NOMO-1 treated with dmso at 0.1 percent for 144 hours (cell line): ENCODE measurements around the gene ADORA1.
A peak's percentile ranks its signal among the peaks of the same experiment; 100 is the strongest.

Source experiments
- DNase-seq: peaks from one replicate; lab custom pipeline; 2025; ENCODE audit not compliant: unreplicated experiment; lab: John Stamatoyannopoulos, UW

ADORA1 gene

GRCh38 chr1:203121186-203122015 lies 6.1 kb upstream of the ADORA1 start:
- DNase-seq = peak; percentile 54

GRCh38 chr1:203122159-203122558 lies 5.4 kb upstream of the ADORA1 start:
- DNase-seq = no peak

GRCh38 chr1:203124011-203124410 lies 3.5 kb upstream of the ADORA1 start:
- no peak for DNase-seq

- no peak for DNase-seq
Observed at GRCh38 chr1:203124546-203125317, 2.8 kb upstream of the ADORA1 start.

GRCh38 chr1:203126151-203126865 lies 1.2 kb upstream of the ADORA1 start:
- DNase-seq = no peak

GRCh38 chr1:203126866-203127665 lies 460 bp upstream of the ADORA1 start:
- DNase-seq = no peak

GRCh38 chr1:203128431-203128715 lies 847 bp downstream of the ADORA1 start:
- no peak for DNase-seq

- DNase-seq = no peak
Observed at GRCh38 chr1:203128716-203129500, 1.4 kb downstream of the ADORA1 start.

GRCh38 chr1:203129501-203130231 lies 2.1 kb downstream of the ADORA1 start:
- DNase-seq = no peak

GRCh38 chr1:203130358-203130985 lies 2.9 kb downstream of the ADORA1 start:
- DNase-seq = no peak

- no peak for DNase-seq
Observed at GRCh38 chr1:203131548-203132200, 4.1 kb downstream of the ADORA1 start.

- DNase-seq = peak; percentile 6
Observed at GRCh38 chr1:203133970-203134725, 6.6 kb downstream of the ADORA1 start.

- peak; percentile 70 for DNase-seq
Observed at GRCh38 chr1:203135636-203136305, 8.2 kb downstream of the ADORA1 start.

GRCh38 chr1:203136409-203137042 lies 9.0 kb downstream of the ADORA1 start:
- DNase-seq = no peak

- no peak for DNase-seq
Observed at GRCh38 chr1:203137324-203137723, 9.8 kb downstream of the ADORA1 start.

GRCh38 chr1:203138066-203138465 lies 10.5 kb downstream of the ADORA1 start:
- DNase-seq = no peak

GRCh38 chr1:203139976-203140475 lies 12.5 kb downstream of the ADORA1 start:
- DNase-seq = no peak
